Astrocyte (in vitro differentiated cells and primary cell): Measurements from ENCODE around the gene MT1M.

Source experiments
- EZH2 ChIP-seq: IDR thresholded peaks from 2 replicates; pipeline ENCODE4 v1.6.1; 2012; ENCODE audit warnings: mild to moderate bottlenecking, low read length, inconsistent platforms; ENCODE audit not compliant: insufficient read depth
- TF ChIP-seq, protein P1 (sequence below): IDR thresholded peaks from 2 replicates; pipeline ENCODE4 v1.5.1; 2011; ENCODE audit warnings: low read depth, mild to moderate bottlenecking, inconsistent platforms, low read length, moderate library complexity; ENCODE audit not compliant: insufficient read depth

GRCh38 chr16:56606071-56606475 lies 26.4 kb upstream of the MT1M start:
- TF ChIP-seq, protein P1, sequence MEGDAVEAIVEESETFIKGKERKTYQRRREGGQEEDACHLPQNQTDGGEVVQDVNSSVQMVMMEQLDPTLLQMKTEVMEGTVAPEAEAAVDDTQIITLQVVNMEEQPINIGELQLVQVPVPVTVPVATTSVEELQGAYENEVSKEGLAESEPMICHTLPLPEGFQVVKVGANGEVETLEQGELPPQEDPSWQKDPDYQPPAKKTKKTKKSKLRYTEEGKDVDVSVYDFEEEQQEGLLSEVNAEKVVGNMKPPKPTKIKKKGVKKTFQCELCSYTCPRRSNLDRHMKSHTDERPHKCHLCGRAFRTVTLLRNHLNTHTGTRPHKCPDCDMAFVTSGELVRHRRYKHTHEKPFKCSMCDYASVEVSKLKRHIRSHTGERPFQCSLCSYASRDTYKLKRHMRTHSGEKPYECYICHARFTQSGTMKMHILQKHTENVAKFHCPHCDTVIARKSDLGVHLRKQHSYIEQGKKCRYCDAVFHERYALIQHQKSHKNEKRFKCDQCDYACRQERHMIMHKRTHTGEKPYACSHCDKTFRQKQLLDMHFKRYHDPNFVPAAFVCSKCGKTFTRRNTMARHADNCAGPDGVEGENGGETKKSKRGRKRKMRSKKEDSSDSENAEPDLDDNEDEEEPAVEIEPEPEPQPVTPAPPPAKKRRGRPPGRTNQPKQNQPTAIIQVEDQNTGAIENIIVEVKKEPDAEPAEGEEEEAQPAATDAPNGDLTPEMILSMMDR = no peak
- no peak for TF ChIP-seq EZH2
